Activated naive CD4-positive, alpha-beta T cell treated with anti-CD3 and anti-CD28 coated beads, Interleukin-2, amount 50 U/mL, for 16 hours (primary cell): ENCODE results near the gene ACTR6.

Source experiments
- DNase-seq: peaks from one replicate; pipeline ENCODE4 v3.0.0-alpha.2; 2020

ACTR6 gene

GRCh38 chr12:100267603-100268281 lies 67.1 kb downstream of the ACTR6 start:
- peak; percentile 14 for DNase-seq

GRCh38 chr12:100268835-100269564 lies 68.4 kb downstream of the ACTR6 start:
- DNase-seq = no peak

- no peak for DNase-seq
Measured at GRCh38 chr12:100273782-100274181, 73.2 kb downstream of the ACTR6 start.
